CD4-positive, CD25-positive, alpha-beta regulatory T cell (primary cell): ENCODE data around the gene LRRC59. TPM values are rescaled to one million over a fixed set of nuclear protein-coding genes. Genes with fewer than 3 reads are reported as not detected.
A peak's percentile ranks its signal among the peaks of the same experiment; 100 is the strongest.

Experiments
- ATAC-seq, 2 donors: fragments of 150-1000 bp; cut with Tn5 transposase; one replicate each; pipeline ENCODE4 v1.10.0; 2021; ENCODE audit warnings: low read depth in 2 of 2, moderate number of reproducible peaks in 2 of 2, moderate library complexity in 1 of 2
- DNase-seq, 3 donors: peaks; one replicate each; pipeline versions ENCODE4 v3.0.0 to v3.0.0-alpha.2; 2012 to 2022; ENCODE audit warnings: mixed read lengths in 1 of 3
- H3K27ac ChIP-seq: one replicate; pipeline ENCODE4 v1.7.0; 2013; ENCODE audit warnings: mild to moderate bottlenecking, low read length; ENCODE audit not compliant: insufficient read depth, poor library complexity, severe bottlenecking
- H3K27me3 ChIP-seq: one replicate; pipeline ENCODE4 v1.7.0; 2013; ENCODE audit warnings: low read length; ENCODE audit not compliant: control insufficient read depth, insufficient read depth
- H3K36me3 ChIP-seq: one replicate; pipeline ENCODE4 v1.7.0; 2013; ENCODE audit warnings: mild to moderate bottlenecking, low read length, moderate library complexity; ENCODE audit not compliant: control insufficient read depth, insufficient read depth
- H3K4me1 ChIP-seq: 2 replicates; pipeline ENCODE4 v1.7.0; 2013; ENCODE audit warnings: mild to moderate bottlenecking, low read length; ENCODE audit not compliant: insufficient read depth, control insufficient read depth, poor library complexity, severe bottlenecking
- H3K4me3 ChIP-seq: one replicate; pipeline ENCODE4 v1.7.0; 2013; ENCODE audit warnings: low read depth, mild to moderate bottlenecking, low read length, moderate library complexity
- H3K9me3 ChIP-seq, 2 experiments: 1 replicate in 1 of 2; 2 replicates in 1 of 2; pipeline ENCODE4 v1.7.0; 2013; ENCODE audit warnings: low read length in 2 of 2, mild to moderate bottlenecking in 1 of 2, moderate library complexity in 1 of 2; ENCODE audit not compliant: control insufficient read depth in 2 of 2
- H3K27ac Mint-ChIP-seq, 3 donors: one replicate each; pipeline ENCODE4 v1.8.0; 2020 to 2022; ENCODE audit warnings: mild to moderate bottlenecking in 3 of 3, mixed read lengths in 3 of 3, moderate library complexity in 2 of 3
- H3K27me3 Mint-ChIP-seq: one replicate; pipeline ENCODE4 v1.8.0; 2022; ENCODE audit warnings: mild to moderate bottlenecking, mixed read lengths
- H3K36me3 Mint-ChIP-seq: one replicate; pipeline ENCODE4 v1.8.0; 2020; ENCODE audit warnings: mixed read lengths
- H3K4me1 Mint-ChIP-seq, 4 donors: one replicate each; pipeline ENCODE4 v1.8.0; 2020 to 2022; ENCODE audit warnings: mixed read lengths in 4 of 4, mild to moderate bottlenecking in 1 of 4
- H3K4me3 Mint-ChIP-seq, 4 donors: one replicate each; pipeline ENCODE4 v1.8.0; 2020 to 2022; ENCODE audit warnings: mild to moderate bottlenecking in 4 of 4, mixed read lengths in 4 of 4, moderate library complexity in 3 of 4
- H3K9me3 Mint-ChIP-seq, 7 donors: one replicate each; pipeline ENCODE4 v1.8.0; 2020 to 2022; ENCODE audit warnings: mixed read lengths in 7 of 7, mild to moderate bottlenecking in 3 of 7, moderate library complexity in 2 of 7
- polyA plus RNA-seq, 4 donors: library from polyadenylated mRNA; unstranded; fragments of 300-500 nt; fragmentation: Illumina TruSeq; gene quantifications; one replicate each; pipeline ENCODE4 v1.2.3, GENCODE V29; 2021
- total RNA-seq: library from RNA; stranded (reverse); gene quantifications from one replicate; pipeline ENCODE4 v1.2.3, GENCODE V29; 2022

LRRC59 gene
- total and polyA plus RNA-seq, 5 donors from 2014 or later, result 17.2 to 49.9 (median 21.2) TPM

- no peaks in the 10 kb centered on the region for H3K9me3 ChIP-seq
- H3K27me3 ChIP-seq, result no peaks in the 10 kb centered on the region
- peak overlapping the region; percentile 88 to 95 (median 93) for H3K27ac Mint-ChIP-seq
- peak; percentile 47 to 53 for ATAC-seq
- no peaks in the 10 kb centered on the region for H3K9me3 Mint-ChIP-seq
- peak in 2 of 3 donors; percentile 26 to 45 for DNase-seq
- peaks cover 26% of the 10 kb centered on the region for H3K4me1 ChIP-seq
- no peaks in the 10 kb centered on the region for H3K27me3 Mint-ChIP-seq
- H3K27ac ChIP-seq, result peak overlapping the region; percentile 68
- H3K4me1 Mint-ChIP-seq, result peaks cover 0 to 44% (median 26%) of the 10 kb centered on the region in 4 donors
- peak overlapping the region; percentile 89 to 92 (median 90) for H3K4me3 Mint-ChIP-seq
- no peaks in the 10 kb centered on the region for H3K36me3 Mint-ChIP-seq
- peak overlapping the region; percentile 68 for H3K4me3 ChIP-seq
- H3K36me3 ChIP-seq, result no peaks in the 10 kb centered on the region
These were observed 29.8 kb upstream of the LRRC59 start for GRCh38 chr17:50426814-50427787.

- DNase-seq, result no peak
- peak overlapping the region; percentile 88 to 95 (median 93) for H3K27ac Mint-ChIP-seq
- peaks cover 5 to 49% (median 30%) of the 10 kb centered on the region in 4 donors for H3K4me1 Mint-ChIP-seq
- no peaks in the 10 kb centered on the region for H3K9me3 Mint-ChIP-seq
- Histone ChIP-seq H3K27me3 (no peaks in the 10 kb centered on the region), H3K9me3 (no peaks in the 10 kb centered on the region), H3K27ac (peak overlapping the region; percentile 68), H3K4me1 (peaks cover 30% of the 10 kb centered on the region), H3K36me3 (no peaks in the 10 kb centered on the region), H3K4me3 (peak overlapping the region; percentile 68)
- no peaks in the 10 kb centered on the region for H3K36me3 Mint-ChIP-seq
- H3K4me3 Mint-ChIP-seq, result peak overlapping the region; percentile 89 to 92 (median 90)
- no peak for ATAC-seq
- H3K27me3 Mint-ChIP-seq, result peaks cover 5% of the 10 kb centered on the region
These were observed 29.1 kb upstream of the LRRC59 start for GRCh38 chr17:50426472-50426782.

DNA sequence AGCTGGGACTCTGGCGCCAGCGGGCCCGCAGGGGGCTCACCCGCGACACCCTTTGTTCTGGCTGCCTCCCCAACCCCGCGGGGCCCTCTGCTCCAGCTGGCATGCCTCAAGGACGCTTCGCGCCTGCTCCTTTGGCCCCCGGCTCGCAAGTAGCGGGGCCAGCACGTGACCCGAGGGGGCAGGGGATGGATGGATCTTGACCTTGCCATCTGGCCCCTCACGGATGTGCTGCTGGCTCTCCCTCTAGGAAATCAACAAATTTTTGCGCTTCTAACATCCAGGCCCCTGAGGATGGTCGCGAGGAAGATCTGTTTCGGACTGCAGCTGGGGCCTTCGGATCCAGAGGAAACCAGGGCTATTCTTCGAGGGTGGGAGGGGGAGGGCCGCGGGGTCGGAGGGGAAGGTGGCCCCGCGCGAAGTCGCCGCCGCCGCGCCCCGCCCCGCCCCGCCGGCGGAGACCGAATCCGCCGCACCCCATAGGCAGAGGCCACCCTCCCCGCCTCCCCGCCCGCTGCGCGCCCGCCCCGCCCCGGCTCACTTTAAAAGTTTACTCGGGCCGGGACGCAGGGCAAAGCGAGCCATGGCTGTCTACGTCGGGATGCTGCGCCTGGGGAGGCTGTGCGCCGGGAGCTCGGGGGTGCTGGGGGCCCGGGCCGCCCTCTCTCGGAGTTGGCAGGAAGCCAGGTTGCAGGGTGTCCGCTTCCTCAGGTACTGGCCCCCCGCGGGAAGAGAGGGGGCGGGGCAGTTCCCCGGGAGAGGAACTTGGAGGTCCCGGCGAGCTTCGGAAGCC lies 28.6 kb upstream of the LRRC59 start, which contains the start of gene ACSF2:
Gene ACSF2 (plus strand): TSS at position 537 of the 790 bp plus-strand sequence. CDS start 44 bp downstream, at position 581.
- Mint-ChIP-seq H3K4me3 (peak within 1 kb of the TSS; percentile 89 to 92 (median 90)), H3K4me1 (peaks cover 7 to 51% (median 34%) of the 10 kb centered on the region in 4 donors), H3K9me3 (no peaks in the 10 kb centered on the region), H3K36me3 (no peaks in the 10 kb centered on the region), H3K27ac (peak within 1 kb of the TSS; percentile 88 to 95 (median 93)), H3K27me3 (peaks cover 6% of the 10 kb centered on the region)
- no peaks in the 10 kb centered on the region for H3K9me3 ChIP-seq
- H3K36me3 ChIP-seq, result no peaks in the 10 kb centered on the region
- H3K4me1 ChIP-seq, result peaks cover 36% of the 10 kb centered on the region
- peak; percentile 55 to 74 (median 69) for DNase-seq
- no peaks in the 10 kb centered on the region for H3K27me3 ChIP-seq
- ATAC-seq, result peak; percentile 77 to 80
- peak within 1 kb of the TSS; percentile 68 for H3K27ac ChIP-seq
- peak within 1 kb of the TSS; percentile 68 for H3K4me3 ChIP-seq

GRCh38 chr17:50424996-50425681 lies 27.8 kb upstream of the LRRC59 start:
- H3K36me3 ChIP-seq, result no peaks in the 10 kb centered on the region
- no peaks in the 10 kb centered on the region for H3K27me3 ChIP-seq
- Mint-ChIP-seq H3K9me3 (no peaks in the 10 kb centered on the region), H3K36me3 (no peaks in the 10 kb centered on the region), H3K4me3 (peak overlapping the region; percentile 82 to 91 (median 88)), H3K27ac (peak overlapping the region; percentile 58 to 90 (median 84)), H3K27me3 (peaks cover 6% of the 10 kb centered on the region), H3K4me1 (peaks cover 7 to 57% (median 37%) of the 10 kb centered on the region in 4 donors)
- H3K27ac ChIP-seq, result peak overlapping the region; percentile 68
- ATAC-seq (no peak), DNase-seq (no peak)
- H3K4me3 ChIP-seq, result peak overlapping the region; percentile 65
- H3K4me1 ChIP-seq, result peaks cover 43% of the 10 kb centered on the region
- no peaks in the 10 kb centered on the region for H3K9me3 ChIP-seq

DNA sequence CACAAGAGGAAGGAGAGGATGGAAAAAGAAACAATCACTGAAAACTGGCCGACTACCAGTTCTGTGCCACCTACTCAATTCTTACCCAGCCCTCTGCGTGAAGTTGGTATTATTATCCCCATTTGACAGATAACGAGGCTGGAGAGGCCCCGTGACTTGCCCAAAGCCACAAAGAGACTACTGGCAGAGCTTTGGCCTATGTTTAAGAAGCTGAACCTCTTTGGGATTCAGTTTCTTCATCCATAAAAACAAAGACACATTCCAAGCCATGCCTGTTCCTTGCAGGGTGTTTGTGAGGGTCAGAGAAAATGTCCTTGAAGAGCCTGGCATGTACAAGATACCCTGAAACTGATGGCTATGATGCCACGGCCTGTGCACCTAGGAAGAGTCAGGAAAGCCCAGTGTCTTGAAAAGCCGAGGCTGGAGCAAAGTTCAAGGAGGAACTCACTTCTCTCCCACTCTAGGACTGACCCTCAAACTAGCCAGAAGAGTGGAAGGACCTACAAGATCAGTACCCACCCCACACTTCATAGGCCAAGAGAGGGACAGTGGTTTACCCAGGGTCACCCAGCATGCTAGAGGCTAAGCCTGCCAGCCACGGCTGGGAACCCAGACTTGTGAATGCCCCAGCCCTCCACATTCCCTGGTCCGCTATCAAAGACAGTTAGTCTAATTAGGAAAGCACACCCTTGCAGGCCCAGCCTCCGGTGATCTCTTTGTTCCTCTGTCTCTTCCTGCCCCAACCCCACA lies 27.1 kb upstream of the LRRC59 start:
- no peak for DNase-seq
- Histone ChIP-seq H3K4me3 (no peak overlapping the region), H3K27me3 (no peaks in the 10 kb centered on the region), H3K36me3 (no peaks in the 10 kb centered on the region), H3K4me1 (peaks cover 43% of the 10 kb centered on the region), H3K9me3 (no peaks in the 10 kb centered on the region), H3K27ac (no peak overlapping the region)
- peak overlapping the region; percentile 15 to 91 (median 58) for H3K4me3 Mint-ChIP-seq
- peaks cover 7 to 54% (median 35%) of the 10 kb centered on the region in 4 donors for H3K4me1 Mint-ChIP-seq
- peak overlapping the region; percentile 25 to 58 (median 38) for H3K27ac Mint-ChIP-seq
- peaks cover 0 to under 1% (median 0%) of the 10 kb centered on the region in 7 donors for H3K9me3 Mint-ChIP-seq
- peaks cover 6% of the 10 kb centered on the region for H3K27me3 Mint-ChIP-seq
- no peak for ATAC-seq
- H3K36me3 Mint-ChIP-seq, result no peaks in the 10 kb centered on the region

GRCh38 chr17:50423553-50424159 lies 26.3 kb upstream of the LRRC59 start:
- Histone ChIP-seq H3K36me3 (no peaks in the 10 kb centered on the region), H3K9me3 (peaks cover 0 to 1% of the 10 kb centered on the region in 2 experiments), H3K4me1 (peaks cover 43% of the 10 kb centered on the region), H3K27ac (no peak overlapping the region), H3K27me3 (no peaks in the 10 kb centered on the region), H3K4me3 (no peak overlapping the region)
- ATAC-seq (no peak), DNase-seq (no peak)
- H3K27ac Mint-ChIP-seq, result peak overlapping the region in 2 of 3 donors; percentile 20 to 38
- no peaks in the 10 kb centered on the region for H3K36me3 Mint-ChIP-seq
- H3K27me3 Mint-ChIP-seq, result peaks cover 6% of the 10 kb centered on the region
- peak overlapping the region in 3 of 4 donors; percentile 21 to 91 (median 26) for H3K4me3 Mint-ChIP-seq
- peaks cover 7 to 54% (median 33%) of the 10 kb centered on the region in 4 donors for H3K4me1 Mint-ChIP-seq
- H3K9me3 Mint-ChIP-seq, result peaks cover 0 to 6% (median 3%) of the 10 kb centered on the region in 7 donors
